GM23248 (cell line): ENCODE results near the gene GJA4. TPM values are rescaled to one million over a fixed set of nuclear protein-coding genes. Genes with fewer than 3 reads are reported as not detected.
"Not testable (repeated sequence)": the region's sequence is repeated elsewhere in the genome, so short reads cannot be mapped to it uniquely, and the experiment has no call there.

Experiments
- DNase-seq: peaks from one replicate; pipeline ENCODE4 v3.0.0-alpha.2; 2015
- H2AFZ ChIP-seq: fragments of 200-600 bp; sonication (generic); 2 replicates; pipeline ENCODE4 v1.6.1; 2016; ENCODE audit warnings: antibody characterized with exemption
- H3F3A ChIP-seq: fragments of 200-600 bp; sonication (generic); 2 replicates; pipeline ENCODE4 v1.6.1; 2016; ENCODE audit warnings: mild to moderate bottlenecking, antibody characterized with exemption, mixed run types; ENCODE audit not compliant: insufficient read depth
- H3K27ac ChIP-seq: fragments of 200-600 bp; sonication (generic); 2 replicates; pipeline ENCODE4 v1.5.1; 2016; ENCODE audit warnings: mild to moderate bottlenecking
- H3K27me3 ChIP-seq: fragments of 200-600 bp; sonication (generic); replicated peaks from 2 replicates; pipeline ENCODE4 v1.6.1; 2016; ENCODE audit warnings: mild to moderate bottlenecking; ENCODE audit not compliant: insufficient read depth
- H3K36me3 ChIP-seq: fragments of 200-600 bp; sonication (generic); 2 replicates; pipeline ENCODE4 v1.6.1; 2016; ENCODE audit warnings: low read depth, mild to moderate bottlenecking
- H3K4me1 ChIP-seq: fragments of 200-600 bp; sonication (generic); 2 replicates; pipeline ENCODE4 v1.6.1; 2016; ENCODE audit warnings: mild to moderate bottlenecking; ENCODE audit not compliant: insufficient read depth
- H3K4me2 ChIP-seq: fragments of 200-600 bp; sonication (generic); one replicate; pipeline ENCODE4 v1.6.1; 2016; ENCODE audit warnings: mild to moderate bottlenecking; ENCODE audit not compliant: unreplicated experiment
- H3K4me3 ChIP-seq: fragments of 200-600 bp; sonication (generic); 2 replicates; pipeline ENCODE4 v1.5.1; 2016; ENCODE audit warnings: mild to moderate bottlenecking
- H3K79me2 ChIP-seq: fragments of 200-600 bp; sonication (generic); 2 replicates; pipeline ENCODE4 v1.6.1; 2016; ENCODE audit warnings: mild to moderate bottlenecking; ENCODE audit not compliant: insufficient read depth
- H3K9ac ChIP-seq: fragments of 200-600 bp; sonication (generic); 2 replicates; pipeline ENCODE4 v1.6.1; 2016; ENCODE audit warnings: mild to moderate bottlenecking
- H3K9me2 ChIP-seq: fragments of 200-600 bp; sonication (generic); 2 replicates; pipeline ENCODE4 v1.6.1; 2016; ENCODE audit warnings: mixed run types, mild to moderate bottlenecking, moderate library complexity; ENCODE audit not compliant: insufficient read depth
- H3K9me3 ChIP-seq: fragments of 200-600 bp; sonication (generic); one replicate; pipeline ENCODE4 v1.6.1; 2017; ENCODE audit warnings: low read depth
- H4K20me1 ChIP-seq: fragments of 200-600 bp; sonication (generic); 2 replicates; pipeline ENCODE4 v1.6.0; 2016; ENCODE audit not compliant: insufficient read depth
- EZH2 ChIP-seq: fragments of 200-600 bp; sonication (generic); IDR thresholded peaks from 2 replicates; pipeline ENCODE4 v1.6.1; 2018; ENCODE audit warnings: antibody characterized with exemption, mild to moderate bottlenecking; ENCODE audit not compliant: insufficient read depth, poor library complexity, severe bottlenecking
- EZH2phosphoT487 ChIP-seq: fragments of 200-600 bp; sonication (generic); IDR thresholded peaks from 2 replicates; pipeline ENCODE4 v1.6.1; 2018; ENCODE audit warnings: antibody characterized with exemption, moderate library complexity, mild to moderate bottlenecking, low read depth; ENCODE audit not compliant: insufficient read depth
- WGBS, 2 experiments: methylation state at CpG; one replicate each; pipeline ENCODE4 v1.1.6; 2015 to 2017; ENCODE audit warnings: low lambda C conversion rate in 2 of 2, low coverage in 1 of 2; ENCODE audit errors: missing lambda C conversion rate in 2 of 2; 5-methylcytosine and 5-hydroxymethylcytosine counted together
- in situ Hi-C: fragments of 300-500 bp; cut with MboI; formaldehyde crosslinking; loops from 2 replicates; pipeline ENCODE4 v1.15.0; 2020
- polyA plus RNA-seq: library from polyadenylated mRNA; unstranded; fragments of >200 nt; fragmentation: Nextera tagmentation; extraction: Ambion mirVana; gene quantifications from 2 replicates; pipeline ENCODE4 v1.2.1, GENCODE V29; 2016
- total RNA-seq: library from RNA; depleted of rRNA; stranded (reverse); fragments of >200 nt; shearing (Covaris generic); gene quantifications from 2 replicates; pipeline ENCODE4 v1.2.3, GENCODE V29; 2014

Gene GJA4
- total and polyA plus RNA-seq, 2 experiments from 2014 or later, result not detected

GRCh38 chr1:34771573-34772371, 21.0 kb upstream of the GJA4 start:
- H3K4me2 ChIP-seq, result no peak overlapping the region
- peaks cover 5% of the 10 kb centered on the region; the same call in 1 of the 2 replicates for H3F3A ChIP-seq
- TF ChIP-seq EZH2, result no peak
- TF ChIP-seq EZH2phosphoT487, result no peak
- no peaks in the 10 kb centered on the region for H4K20me1 ChIP-seq
- H3K27ac ChIP-seq, result no peak overlapping the region
- peaks cover 14% of the 10 kb centered on the region for H3K27me3 ChIP-seq
- in situ Hi-C loops, result no loop called here
- no peaks in the 10 kb centered on the region for H3K36me3 ChIP-seq
- no peak overlapping the region for H3K4me3 ChIP-seq
- 71 to 74% methylated on average over 14 to 16 of the region's 16 CpGs for WGBS, 2 experiments
- no peaks in the 10 kb centered on the region for H3K9me3 ChIP-seq
- H2AFZ ChIP-seq, result no peak overlapping the region
- DNase-seq, result no peak
- peaks cover 15% of the 10 kb centered on the region; the same call in 1 of the 2 replicates for H3K4me1 ChIP-seq
- H3K79me2 ChIP-seq, result no peaks in the 10 kb centered on the region
- H3K9me2 ChIP-seq, result no peaks in the 10 kb centered on the region
- H3K9ac ChIP-seq, result no peak overlapping the region

- in situ Hi-C loops, H3K27me3 ChIP-seq, H3K9me3 ChIP-seq, H3K9ac ChIP-seq, H3K9me2 ChIP-seq, H3K4me3 ChIP-seq, H3K4me2 ChIP-seq, H2AFZ ChIP-seq, H3F3A ChIP-seq, DNase-seq, H3K27ac ChIP-seq, H4K20me1 ChIP-seq, H3K79me2 ChIP-seq, H3K36me3 ChIP-seq: not testable (repeated sequence)
- 64 to 70% methylated on average over 4 of the region's 4 CpGs for WGBS, 2 experiments
- H3K4me1 ChIP-seq, result peaks cover 15% of the 10 kb centered on the region; the same call in 1 of the 2 replicates
Measured at GRCh38 chr1:34773114-34773513, 19.7 kb upstream of the GJA4 start.

GRCh38 chr1:34774957-34775356, 17.8 kb upstream of the GJA4 start:
- 58 to 61% methylated on average over 8 of the region's 8 CpGs for WGBS, 2 experiments
- no peak overlapping the region for H3K4me3 ChIP-seq
- H3K27me3 ChIP-seq, result peaks cover 20% of the 10 kb centered on the region
- no peaks in the 10 kb centered on the region for H3K36me3 ChIP-seq
- H3K9ac ChIP-seq, result no peak overlapping the region
- no peaks in the 10 kb centered on the region for H3K9me3 ChIP-seq
- DNase-seq, result no peak
- in situ Hi-C loops, result no loop called here
- no peaks in the 10 kb centered on the region for H3K9me2 ChIP-seq
- peaks cover 6% of the 10 kb centered on the region; the same call in 1 of the 2 replicates for H3F3A ChIP-seq
- no peaks in the 10 kb centered on the region for H3K79me2 ChIP-seq
- peaks cover 9% of the 10 kb centered on the region; the same call in 1 of the 2 replicates for H3K4me1 ChIP-seq
- TF ChIP-seq EZH2 (no peak), EZH2phosphoT487 (no peak)
- no peak overlapping the region for H3K27ac ChIP-seq
- H3K4me2 ChIP-seq, result no peak overlapping the region
- no peaks in the 10 kb centered on the region for H4K20me1 ChIP-seq
- H2AFZ ChIP-seq, result no peak overlapping the region

- no peaks in the 10 kb centered on the region for H3K9me3 ChIP-seq
- no peak overlapping the region for H3K9ac ChIP-seq
- H3F3A ChIP-seq, result peaks cover 6% of the 10 kb centered on the region; the same call in 1 of the 2 replicates
- H3K4me1 ChIP-seq, result no peaks in the 10 kb centered on the region
- in situ Hi-C loops, result no loop called here
- WGBS, 2 experiments, result 27 to 35% methylated on average over 3 of the region's 3 CpGs
- DNase-seq, result no peak
- H3K4me2 ChIP-seq, result no peak overlapping the region
- no peak for TF ChIP-seq EZH2
- no peak for TF ChIP-seq EZH2phosphoT487
- no peak overlapping the region for H3K4me3 ChIP-seq
- H4K20me1 ChIP-seq, result no peaks in the 10 kb centered on the region
- H3K27ac ChIP-seq, result no peak overlapping the region
- H3K79me2 ChIP-seq, result no peaks in the 10 kb centered on the region
- no peak overlapping the region for H2AFZ ChIP-seq
- peaks cover 35% of the 10 kb centered on the region for H3K27me3 ChIP-seq
- H3K9me2 ChIP-seq, result no peaks in the 10 kb centered on the region
- no peaks in the 10 kb centered on the region for H3K36me3 ChIP-seq
Measured at GRCh38 chr1:34776911-34777310, 15.9 kb upstream of the GJA4 start.
